Common myeloid progenitor, CD34-positive (primary cell): ENCODE results near the gene IL17REL.

ENCODE experiments used
- CTCF ChIA-PET: fragments of 350-600 bp; sonication (Branson Sonifier 250); formaldehyde crosslinking; loops from one replicate; lab custom pipeline; 2021; ENCODE audit warnings: antibody characterized with exemption; lab: Charles Lee
- POLR2A ChIA-PET: fragments of 350-600 bp; sonication (Branson Sonifier 250); formaldehyde crosslinking; loops from one replicate; lab custom pipeline; 2021; ENCODE audit warnings: antibody characterized with exemption; lab: Charles Lee
- DNase-seq, 3 donors: peaks; one replicate each; pipeline versions ENCODE4 v3.0.0 to v3.0.0-alpha.2; 2013
- H3K27ac ChIP-seq, 2 experiments: 1 replicate in 1 of 2; 2 replicates in 1 of 2; pipeline ENCODE4 v1.7.0; 2013; ENCODE audit warnings: inconsistent platforms in 2 of 2, low read length in 2 of 2, mild to moderate bottlenecking in 2 of 2, low read depth in 1 of 2, moderate library complexity in 1 of 2; ENCODE audit not compliant: severe bottlenecking in 2 of 2, insufficient read depth in 1 of 2, poor library complexity in 1 of 2
- H3K27me3 ChIP-seq, 5 experiments: replicated peaks in 2 of 5; 1 replicate in 3 of 5; 2 replicates in 2 of 5; pipeline versions ENCODE4 v1.6.1 to v1.7.0; 2013; ENCODE audit warnings: low read length in 4 of 5, mild to moderate bottlenecking in 2 of 5, moderate library complexity in 2 of 5, inconsistent platforms in 1 of 5; ENCODE audit not compliant: insufficient read depth in 5 of 5, control insufficient read depth in 4 of 5
- H3K36me3 ChIP-seq, 4 experiments: 1 replicate in 2 of 4; 2 replicates in 2 of 4; pipeline versions ENCODE4 v1.6.1 to v1.7.0; 2013; ENCODE audit warnings: low read length in 3 of 4, control low read depth in 1 of 4, mild to moderate bottlenecking in 1 of 4; ENCODE audit not compliant: control insufficient read depth in 4 of 4, insufficient read depth in 4 of 4
- H3K4me1 ChIP-seq, 4 experiments: 1 replicate in 3 of 4; 2 replicates in 1 of 4; pipeline versions ENCODE4 v1.6.1 to v1.7.1; 2013; ENCODE audit warnings: low read length in 3 of 4, mild to moderate bottlenecking in 3 of 4, control low read depth in 1 of 4, inconsistent platforms in 1 of 4, moderate library complexity in 1 of 4; ENCODE audit not compliant: control insufficient read depth in 4 of 4, insufficient read depth in 4 of 4; ENCODE audit errors: control extremely low read depth in 1 of 4
- H3K4me3 ChIP-seq, 7 experiments: 1 replicate in 4 of 7; 2 replicates in 3 of 7; pipeline versions ENCODE4 v1.5.1 to v1.7.0; 2013; ENCODE audit warnings: mild to moderate bottlenecking in 7 of 7, low read length in 6 of 7, moderate library complexity in 6 of 7, inconsistent platforms in 2 of 7, low read depth in 2 of 7, control low read depth in 1 of 7; ENCODE audit not compliant: insufficient read depth in 4 of 7, control insufficient read depth in 1 of 7; ENCODE audit errors: extremely low read depth in 1 of 7
- H3K9me3 ChIP-seq, 5 experiments: 1 replicate in 4 of 5; 2 replicates in 1 of 5; pipeline versions ENCODE4 v1.6.1 to v1.7.1; 2013; ENCODE audit warnings: low read length in 4 of 5, mild to moderate bottlenecking in 2 of 5, inconsistent platforms in 1 of 5, low read depth in 1 of 5, moderate library complexity in 1 of 5; ENCODE audit not compliant: control insufficient read depth in 4 of 5, insufficient read depth in 2 of 5; ENCODE audit errors: control extremely low read depth in 1 of 5
- WGBS: methylation state at CpG from one replicate; pipeline ENCODE4 v1.1.5; 2013; ENCODE audit not compliant: insufficient coverage; 5-methylcytosine and 5-hydroxymethylcytosine counted together

The IL17REL gene

GRCh38 chr22:50009765-50010675 is 2.5 kb downstream of the IL17REL start:
- Histone ChIP-seq H3K4me3 (peak overlapping the region in 2 of 7 experiments; percentile 11 to 33), H3K27ac (no peak overlapping the region), H3K4me1 (peaks cover 0 to 24% (median 16%) of the 10 kb centered on the region in 4 experiments), H3K27me3 (peaks cover 0 to 53% (median 11%) of the 10 kb centered on the region in 5 experiments), H3K36me3 (no peaks in the 10 kb centered on the region), H3K9me3 (no peaks in the 10 kb centered on the region)
- WGBS, result 72% methylated on average over 39 of the region's 46 CpGs
- ChIA-PET POLR2A (no interaction called here), CTCF (interaction anchor here (1.3 kb wide), 1 partner anchor 8 kb away, joined by 4 read pairs; no protein-coding TSS in a partner anchor)
- no peak for DNase-seq

DNA sequence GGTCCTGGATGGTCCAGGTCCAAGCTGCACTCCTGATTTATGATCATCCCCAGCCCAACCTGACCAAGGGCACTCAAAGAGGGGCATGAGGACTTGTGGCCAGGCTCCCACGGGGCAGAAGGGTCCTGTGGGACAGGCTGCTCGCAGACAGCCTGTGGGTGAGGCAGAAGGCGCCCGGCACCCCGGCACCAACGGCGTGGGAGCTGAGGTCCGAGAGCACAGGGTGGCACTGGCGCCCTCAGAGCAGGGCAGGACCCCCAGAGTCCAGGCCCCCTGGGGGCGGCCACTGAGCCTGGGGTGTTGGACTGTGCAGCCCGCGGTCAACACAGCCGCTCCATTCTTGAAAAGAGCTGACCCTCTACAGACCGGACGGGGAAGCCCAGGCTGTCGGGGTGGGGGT is 3.3 kb downstream of the IL17REL start:
- Histone ChIP-seq H3K9me3 (no peaks in the 10 kb centered on the region), H3K27ac (no peak overlapping the region), H3K4me1 (peaks cover 0 to 17% (median 10%) of the 10 kb centered on the region in 4 experiments), H3K4me3 (no peak overlapping the region), H3K36me3 (no peaks in the 10 kb centered on the region), H3K27me3 (peaks cover 0 to 46% (median 11%) of the 10 kb centered on the region in 5 experiments)
- no peak for DNase-seq
- 97% methylated on average over 12 of the region's 16 CpGs for WGBS
- ChIA-PET POLR2A (no interaction called here), CTCF (interaction anchor here (1.3 kb wide), 1 partner anchor 9 kb away, joined by 4 read pairs; no protein-coding TSS in a partner anchor)

GRCh38 chr22:50008151-50009040 is 4.2 kb downstream of the IL17REL start:
- no peak for DNase-seq
- Histone ChIP-seq H3K27me3 (peaks cover 0 to 37% (median 8%) of the 10 kb centered on the region in 5 experiments), H3K9me3 (no peaks in the 10 kb centered on the region), H3K4me3 (no peak overlapping the region), H3K27ac (no peak overlapping the region), H3K4me1 (peaks cover 0 to 13% (median 8%) of the 10 kb centered on the region in 4 experiments), H3K36me3 (no peaks in the 10 kb centered on the region)
- CTCF ChIA-PET, result interaction anchor here (1.3 to 1.6 kb wide), 2 partner anchors 10 to 22 kb away, joined by 4 read pairs; no protein-coding TSS in a partner anchor
- POLR2A ChIA-PET, result no interaction called here
- 89% methylated on average over 23 of the region's 24 CpGs for WGBS

DNA sequence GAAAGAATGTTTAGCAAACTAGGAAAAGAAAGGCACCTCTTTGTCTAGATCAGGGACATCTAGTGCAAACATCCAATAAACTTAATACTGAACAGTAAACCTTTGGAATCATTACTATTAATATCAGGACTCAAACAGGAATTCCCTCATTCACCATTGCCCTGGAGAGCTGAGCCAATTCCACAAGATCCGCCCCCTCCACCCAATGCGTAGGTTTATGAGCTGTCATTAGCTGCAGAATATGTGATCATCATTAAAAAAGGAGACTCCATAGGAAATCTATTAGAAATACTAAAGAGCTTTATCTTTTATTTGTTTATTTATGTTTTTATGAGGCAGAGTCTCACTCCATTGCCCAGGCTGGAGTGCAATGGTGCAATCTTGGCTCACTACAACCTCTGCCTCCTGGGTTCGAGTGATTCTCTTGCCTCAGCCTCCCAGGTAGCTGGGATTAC is 5.5 kb downstream of the IL17REL start:
- no peaks in the 10 kb centered on the region for H3K9me3 ChIP-seq
- no peak overlapping the region for H3K4me3 ChIP-seq
- H3K4me1 ChIP-seq, result peaks cover 0 to 13% (median 8%) of the 10 kb centered on the region in 4 experiments
- 89% methylated on average over 1 of the region's 3 CpGs for WGBS
- CTCF ChIA-PET, result interaction anchor here (1.6 kb wide), 1 partner anchor 23 kb away, joined by 4 read pairs; no protein-coding TSS in a partner anchor
- POLR2A ChIA-PET, result no interaction called here
- H3K36me3 ChIP-seq, result no peaks in the 10 kb centered on the region
- H3K27ac ChIP-seq, result no peak overlapping the region
- DNase-seq, result no peak
- peaks cover 0 to 25% (median 8%) of the 10 kb centered on the region in 5 experiments for H3K27me3 ChIP-seq

- POLR2A ChIA-PET, result interaction anchor here (0.5 kb wide), 1 partner anchor 70 kb away, joined by 4 read pairs; no protein-coding TSS in a partner anchor
- no peaks in the 10 kb centered on the region for H3K9me3 ChIP-seq
- CTCF ChIA-PET, result interaction anchor here (1.1 to 3.0 kb wide), 5 partner anchors 8 to 74 kb away, joined by 3 to 16 read pairs (median 5); no protein-coding TSS in a partner anchor
- H3K27ac ChIP-seq, result no peak overlapping the region
- H3K4me1 ChIP-seq, result peaks cover 0 to 3% (median 2%) of the 10 kb centered on the region in 4 experiments
- peaks cover 0 to 16% (median 8%) of the 10 kb centered on the region in 5 experiments for H3K27me3 ChIP-seq
- DNase-seq, result no peak
- H3K36me3 ChIP-seq, result no peaks in the 10 kb centered on the region
- no peak overlapping the region for H3K4me3 ChIP-seq
- WGBS, result 100% methylated on average over 2 of the region's 4 CpGs
Observed at GRCh38 chr22:50004918-50005317, 7.6 kb downstream of the IL17REL start.

DNA sequence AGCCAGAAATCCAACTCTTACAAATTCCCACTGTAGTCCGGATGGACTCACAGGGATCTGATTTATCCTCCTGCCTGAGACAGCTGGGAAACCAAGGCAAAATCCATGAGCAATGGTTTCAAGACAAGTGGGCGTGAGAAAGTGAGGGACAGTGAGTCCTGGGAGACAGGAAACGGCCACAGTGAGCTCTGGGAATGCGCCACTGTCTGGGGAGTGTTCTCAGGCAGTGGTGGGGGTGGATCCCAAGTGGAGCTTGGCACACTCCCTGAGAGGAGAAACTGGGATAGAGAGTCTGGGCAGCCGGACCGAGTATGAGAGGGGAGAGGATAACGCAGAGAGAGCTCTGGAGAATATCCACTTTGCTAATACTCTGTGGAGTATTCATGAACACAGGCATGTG is 9.8 kb downstream of the IL17REL start:
- no peak for DNase-seq
- Histone ChIP-seq H3K4me3 (no peak overlapping the region), H3K27me3 (peaks cover 0 to 21% (median 5%) of the 10 kb centered on the region in 5 experiments), H3K36me3 (no peaks in the 10 kb centered on the region), H3K4me1 (peaks cover 0 to 10% (median 9%) of the 10 kb centered on the region in 4 experiments), H3K27ac (no peak overlapping the region), H3K9me3 (no peaks in the 10 kb centered on the region)
- 100% methylated on average over 6 of the region's 7 CpGs for WGBS
- ChIA-PET CTCF (interaction anchor here (0.7 to 1.8 kb wide), 2 partner anchors 14 to 15 kb away, joined by 4 to 7 read pairs; no protein-coding TSS in a partner anchor), POLR2A (no interaction called here)
